ENCODE data around the gene KMT5B.

- no peak for TF ChIP-seq RFX5 (IDR thresholded peaks at IDR 0.05; ENCODE audit: low read depth, low read length)
- TF ChIP-seq CEBPB (IDR thresholded peaks at IDR 0.05; ENCODE audit: low read depth, low read length) = no peak
- no peak for TF ChIP-seq BHLHE40 (IDR thresholded peaks at IDR 0.05; ENCODE audit: low read depth, low read length)
- TF ChIP-seq CTCF (conservative IDR thresholded peaks at IDR 0.05; ENCODE audit: low read depth, low read length) = no peak
- TF ChIP-seq POLR2A (IDR thresholded peaks at IDR 0.05; ENCODE audit: low read depth, low read length) = no peak
- TF ChIP-seq MAZ (IDR thresholded peaks at IDR 0.05; ENCODE audit: borderline replicate concordance, low read depth, low read length) = no peak
Measured at GRCh38 chr11:68168694-68169093, 44.4 kb downstream of the KMT5B start.

All from IMR-90 (cell line).